ENCODE results near the gene SGCD.

Gene SGCD

DNA sequence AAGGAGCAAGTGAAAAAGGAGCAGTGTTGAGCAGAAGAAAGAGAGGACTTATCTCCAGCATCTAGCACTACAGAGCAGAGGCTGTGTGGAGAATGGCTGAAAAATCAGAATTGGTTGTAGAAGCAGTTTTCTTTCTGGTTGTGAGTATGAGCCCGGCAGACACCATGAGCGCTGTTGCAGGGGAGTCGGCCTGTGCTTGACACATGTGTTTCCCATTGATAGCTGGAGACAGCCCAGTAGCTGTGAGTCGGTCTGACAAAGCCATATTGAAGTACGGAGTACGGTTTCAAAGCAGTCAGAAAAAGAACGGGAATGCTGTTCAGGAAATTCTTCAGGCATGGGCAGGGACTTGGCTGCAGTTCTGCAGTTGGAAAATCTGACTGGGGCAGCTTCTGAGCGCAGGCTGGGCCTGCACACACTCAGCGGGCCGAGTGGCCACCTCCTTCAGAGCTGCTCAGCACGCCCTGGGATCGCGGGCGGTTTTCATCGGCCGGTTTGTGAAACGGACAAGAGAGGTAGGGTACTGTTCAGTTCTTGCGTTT, at the start of gene SGCD:
SGCD (plus strand) TSS at position 447 of the 542 bp plus-strand sequence.
- no peak for DNase-seq (ENCODE audit: low spot score)

DNA sequence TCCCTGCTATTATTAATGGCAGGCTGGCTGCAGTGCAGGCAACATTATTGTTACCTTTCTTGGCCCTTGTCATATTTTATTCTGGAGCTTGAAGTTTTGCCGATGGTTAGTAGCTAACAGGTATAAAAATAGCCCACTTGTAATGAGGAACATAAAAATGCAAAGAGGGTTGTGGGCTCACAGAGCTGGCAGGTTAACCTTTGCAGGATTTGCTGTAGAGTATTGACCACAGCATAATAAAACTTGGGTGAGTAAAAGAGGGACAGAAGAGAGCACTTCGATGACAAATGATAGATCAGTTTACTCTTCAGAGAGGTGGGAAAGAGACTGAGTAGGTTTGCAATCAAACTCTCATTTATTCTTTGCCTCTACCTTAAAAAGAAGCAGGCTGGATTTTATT, 49.7 kb upstream of the SGCD start:
- no peak for DNase-seq (ENCODE audit: low spot score)

DNA sequence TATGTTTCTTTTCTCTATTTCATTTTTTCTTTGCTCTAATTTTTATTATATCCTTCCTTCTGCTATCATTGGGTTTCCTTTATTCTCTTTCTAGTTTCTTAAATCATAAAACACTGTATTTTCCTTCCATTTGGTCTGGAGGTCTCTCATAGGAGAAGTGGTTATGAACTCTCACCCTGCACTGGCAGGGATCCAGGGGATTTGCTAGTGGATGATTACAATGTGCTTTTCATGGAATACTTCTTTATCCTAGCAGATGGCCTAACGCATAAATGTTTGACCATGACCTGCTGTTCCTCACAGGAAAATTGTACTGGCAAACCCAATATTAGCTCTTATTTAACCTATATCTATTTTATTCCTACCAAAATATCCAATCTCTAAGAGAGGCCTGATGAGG, 31.5 kb upstream of the SGCD start:
- no peak for DNase-seq (ENCODE audit: low spot score)

DNA sequence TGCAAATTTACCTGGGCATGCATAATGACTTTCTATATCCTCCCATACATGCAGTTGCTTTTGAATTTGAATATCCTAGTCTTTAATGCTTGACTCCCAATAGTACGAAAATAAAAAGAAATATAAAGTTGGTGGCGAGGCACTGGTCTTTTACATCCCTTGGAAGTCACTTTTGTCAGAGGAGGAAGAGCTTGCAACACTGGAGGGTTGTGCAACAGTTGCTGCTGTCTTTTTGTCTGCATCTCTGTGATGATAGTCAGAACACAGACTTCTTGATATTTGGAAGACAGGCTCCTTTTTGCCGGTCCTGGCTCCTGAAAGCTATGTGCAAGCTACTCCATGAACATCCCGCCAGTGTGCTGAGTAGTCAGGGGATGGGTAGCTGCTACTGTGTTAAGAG, 16.8 kb upstream of the SGCD start:
- DNase-seq (ENCODE audit: low spot score): no peak

DNA sequence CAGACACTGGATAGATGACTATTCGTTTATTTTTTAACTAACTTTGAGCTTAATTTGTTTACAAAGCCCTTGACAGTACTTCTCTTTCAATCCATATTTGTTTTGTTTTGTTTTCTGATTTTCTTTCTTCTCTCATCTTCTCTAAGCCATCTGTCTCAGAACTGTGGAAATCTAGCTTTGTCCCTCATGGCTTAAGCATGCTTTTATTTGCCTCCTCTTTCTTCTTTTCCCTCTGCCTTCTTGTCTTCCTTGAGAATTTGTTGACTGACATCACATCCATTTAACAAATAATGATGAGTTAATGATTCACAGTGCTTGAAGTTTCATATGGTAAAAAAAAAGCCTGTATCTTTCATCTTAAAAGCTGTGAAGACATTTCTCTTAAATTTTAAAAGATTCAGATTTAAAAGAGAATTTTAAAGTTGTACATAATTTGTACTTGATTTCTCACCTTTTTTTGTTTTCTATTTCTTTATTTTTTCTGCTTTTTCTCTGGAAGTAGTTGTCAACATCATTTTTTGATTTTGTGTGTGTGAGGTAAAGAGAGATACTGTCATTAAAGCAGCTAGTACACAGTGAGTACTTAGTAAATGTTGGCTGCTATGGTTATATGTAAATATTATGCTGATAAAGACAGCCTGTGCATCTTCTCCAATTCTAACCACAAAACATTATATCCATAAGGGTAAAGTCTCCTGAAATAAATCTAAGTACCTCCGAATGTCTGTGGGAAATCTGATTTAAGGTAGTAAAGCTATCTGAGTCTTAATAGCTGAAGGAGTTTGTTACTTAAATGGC, 13.9 kb upstream of the SGCD start:
- no peak for DNase-seq (ENCODE audit: low spot score)

DNA sequence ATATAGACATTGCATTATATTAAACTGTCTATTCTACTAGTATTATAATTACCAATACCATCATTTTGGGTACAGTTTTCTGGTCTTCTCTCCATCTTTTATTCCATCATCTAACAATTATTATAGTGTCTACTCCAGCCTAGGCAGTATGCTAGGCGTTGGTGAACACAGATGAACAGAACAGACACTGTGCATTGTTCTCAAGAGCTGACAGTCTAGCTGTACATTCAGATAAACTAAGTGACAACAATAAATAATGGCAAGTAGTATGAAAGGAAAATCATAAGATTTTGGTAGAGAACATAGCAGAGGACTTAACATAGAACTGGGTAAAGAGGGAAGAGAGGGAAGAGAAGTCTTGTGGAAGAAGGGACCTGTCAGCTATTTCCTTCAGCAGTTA, 12.5 kb upstream of the SGCD start:
- no peak for DNase-seq (ENCODE audit: low spot score)

DNA sequence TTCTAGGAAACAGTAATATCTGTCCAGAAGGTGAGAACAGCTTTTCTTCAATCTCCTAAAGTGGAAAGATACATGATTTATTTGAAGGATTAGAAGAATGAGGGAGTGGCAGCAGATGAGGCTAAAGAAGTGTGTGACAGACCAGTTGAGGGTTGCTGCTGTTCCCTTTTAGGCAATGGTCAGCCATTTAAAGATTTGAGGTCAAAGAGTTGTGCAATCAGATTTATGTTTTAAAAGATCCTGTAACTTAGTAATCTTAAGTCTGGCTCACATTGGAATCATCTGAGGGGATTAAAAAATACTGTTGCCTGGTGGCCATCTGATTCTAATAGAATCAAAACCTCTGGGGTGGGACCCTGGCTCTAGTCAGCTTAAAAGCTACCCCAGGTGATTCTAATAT, 4.3 kb upstream of the SGCD start:
- DNase-seq (ENCODE audit: low spot score): no peak

DNA sequence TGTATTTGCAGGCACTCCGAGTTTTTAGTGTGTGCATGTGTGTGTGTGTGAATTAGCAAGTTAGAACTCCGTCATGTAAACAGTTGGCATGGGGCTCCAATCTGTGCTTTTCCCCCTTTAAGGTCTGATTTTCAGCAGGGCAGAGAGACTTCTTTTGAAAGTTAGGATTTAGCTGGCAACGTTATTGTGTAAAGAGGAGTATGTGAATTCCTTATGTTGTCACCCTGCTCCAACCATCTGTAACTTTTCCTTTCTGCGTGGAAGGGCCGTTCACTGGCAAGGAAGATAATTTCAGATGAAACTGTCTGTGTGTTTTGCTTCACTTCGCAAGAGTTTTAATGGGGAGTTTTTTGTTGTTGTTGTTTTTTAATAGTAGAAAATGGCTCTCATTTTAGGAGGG, 332 bp downstream of the SGCD start:
- DNase-seq (ENCODE audit: low spot score): no peak

DNA sequence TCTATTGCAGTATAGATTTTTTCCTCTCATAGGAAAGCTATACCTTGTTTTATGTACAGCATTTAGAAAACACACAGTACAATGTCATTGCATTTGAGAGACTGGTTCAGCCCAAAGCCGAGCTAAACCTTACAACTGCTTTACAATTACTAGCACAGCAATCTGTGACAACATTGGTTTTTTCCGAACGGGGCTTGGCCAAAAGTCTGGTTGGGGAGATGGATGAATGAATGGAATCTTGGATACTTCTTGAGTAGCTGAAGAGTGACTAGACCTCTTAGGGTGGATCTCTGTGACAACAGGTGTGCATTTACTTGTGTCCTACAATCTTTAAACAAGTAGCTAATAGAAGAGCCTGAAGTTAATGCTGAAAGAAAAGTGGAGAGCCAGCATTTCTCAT, 1.2 kb downstream of the SGCD start:
- no peak for DNase-seq (ENCODE audit: low spot score)

DNA sequence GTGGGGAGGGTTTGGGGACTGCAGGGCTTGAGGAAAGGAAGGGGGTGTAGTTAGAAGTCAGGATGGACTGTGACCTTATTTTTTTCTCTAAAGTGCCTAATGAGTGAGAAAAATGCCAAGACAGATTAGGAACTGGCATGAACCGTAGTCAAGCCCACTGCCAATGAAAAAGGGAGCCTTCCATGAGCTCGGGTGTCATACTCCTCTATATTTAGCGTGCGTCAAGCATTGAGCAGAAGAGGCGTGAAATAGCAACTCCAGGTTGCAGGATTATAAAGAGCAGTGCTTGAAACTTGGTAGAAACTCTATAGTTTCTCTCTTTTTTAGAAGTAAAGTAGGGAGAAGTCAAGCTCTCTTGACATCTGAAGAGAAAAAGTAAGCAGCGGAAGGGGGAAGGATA, 1.8 kb downstream of the SGCD start:
- no peak for DNase-seq (ENCODE audit: low spot score)

DNA sequence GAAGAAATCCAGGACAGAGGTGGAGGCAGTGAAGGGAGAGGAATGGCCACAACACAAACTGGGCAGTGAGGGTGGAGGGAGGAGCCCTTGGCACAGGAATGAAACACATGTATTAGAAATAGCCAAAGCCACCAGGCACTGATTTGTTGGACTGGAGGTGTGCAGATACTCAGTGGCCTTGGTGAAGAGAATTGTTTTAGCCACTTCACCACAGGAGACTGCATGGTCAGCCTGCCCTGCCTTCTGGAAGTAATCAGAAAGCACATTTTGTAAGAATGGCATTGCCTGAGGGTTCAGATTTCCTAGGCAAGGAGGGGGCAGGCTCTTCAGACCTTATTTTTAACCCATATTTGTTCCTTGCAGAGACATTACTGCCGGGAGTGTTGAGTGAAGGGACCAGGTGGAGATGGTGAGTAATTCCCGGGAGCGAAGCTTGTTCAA, 2.2 kb downstream of the SGCD start:
- DNase-seq (ENCODE audit: low spot score): no peak

DNA sequence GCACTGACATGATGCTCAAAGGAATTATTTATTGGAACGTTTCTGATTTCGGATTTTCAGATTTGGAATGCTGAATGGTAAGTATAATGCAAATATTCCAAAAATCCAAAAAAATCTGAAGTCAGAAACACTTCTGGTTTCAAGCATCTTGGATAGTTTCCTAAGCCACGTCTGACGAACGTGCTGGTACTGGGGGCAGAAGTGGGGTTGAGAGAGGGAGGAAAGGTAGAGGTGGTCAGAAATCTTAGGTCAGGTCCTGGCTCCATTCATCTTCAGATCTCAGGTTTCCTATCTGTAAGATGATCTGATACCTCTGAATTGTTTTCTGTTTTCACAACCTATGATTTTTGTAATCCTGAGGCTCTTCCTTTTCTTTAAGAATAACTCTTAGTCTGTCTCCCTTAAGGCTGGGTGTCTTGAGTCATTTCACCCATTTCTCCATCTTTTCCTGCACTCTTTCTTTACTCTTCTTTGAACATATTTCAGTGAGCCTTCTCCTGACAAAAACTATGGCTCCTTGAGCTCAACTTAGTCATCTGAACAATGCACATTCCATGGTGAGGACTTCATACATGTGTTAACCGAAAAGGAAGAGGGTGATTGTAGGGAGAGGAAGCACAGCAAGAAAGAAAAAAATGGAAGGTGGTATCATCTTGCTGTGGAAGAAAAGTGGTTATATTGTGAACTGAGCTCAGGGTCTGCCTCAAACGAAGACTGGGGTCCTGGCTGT, 3.3 kb downstream of the SGCD start:
- DNase-seq (ENCODE audit: low spot score): no peak

DNA sequence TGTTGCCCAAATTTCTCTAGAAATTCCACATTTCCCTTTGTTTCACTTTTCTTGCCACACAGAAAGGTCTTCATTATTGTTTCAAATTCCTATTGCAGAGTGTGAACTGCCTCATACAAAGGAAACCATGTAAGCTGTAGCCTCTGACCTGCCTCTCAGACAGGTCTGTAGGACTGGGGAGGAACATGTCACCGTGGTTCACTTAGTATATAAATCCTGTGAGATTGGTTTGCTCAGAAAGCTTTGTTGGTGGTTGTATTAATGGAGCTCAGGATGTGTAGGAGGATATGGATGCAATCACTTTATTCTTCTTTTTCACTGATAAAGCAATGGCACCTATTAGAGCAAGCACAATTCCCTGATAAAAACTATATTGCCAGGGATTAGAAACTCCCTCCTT, 4.2 kb downstream of the SGCD start:
- no peak for DNase-seq (ENCODE audit: low spot score)

DNA sequence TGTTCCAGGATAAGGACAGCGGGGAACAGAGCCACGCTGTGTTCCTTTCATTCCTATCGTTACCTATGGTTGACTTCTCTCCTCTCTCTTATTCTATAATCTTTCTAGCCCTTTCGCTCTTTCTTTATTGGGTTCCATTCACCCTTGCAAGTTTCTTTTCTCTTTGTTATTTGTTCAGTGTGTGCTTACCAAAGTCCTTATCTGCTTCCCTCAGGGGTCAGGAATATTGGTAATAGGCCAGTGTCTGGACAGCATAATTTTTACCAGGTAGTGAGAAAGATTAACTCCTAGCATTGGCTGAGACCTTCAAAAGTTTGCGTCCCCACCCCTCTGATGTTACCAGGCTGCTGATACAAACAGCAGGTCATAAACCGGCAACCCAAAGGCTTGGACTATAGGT, 4.9 kb downstream of the SGCD start:
- DNase-seq (ENCODE audit: low spot score): no peak

DNA sequence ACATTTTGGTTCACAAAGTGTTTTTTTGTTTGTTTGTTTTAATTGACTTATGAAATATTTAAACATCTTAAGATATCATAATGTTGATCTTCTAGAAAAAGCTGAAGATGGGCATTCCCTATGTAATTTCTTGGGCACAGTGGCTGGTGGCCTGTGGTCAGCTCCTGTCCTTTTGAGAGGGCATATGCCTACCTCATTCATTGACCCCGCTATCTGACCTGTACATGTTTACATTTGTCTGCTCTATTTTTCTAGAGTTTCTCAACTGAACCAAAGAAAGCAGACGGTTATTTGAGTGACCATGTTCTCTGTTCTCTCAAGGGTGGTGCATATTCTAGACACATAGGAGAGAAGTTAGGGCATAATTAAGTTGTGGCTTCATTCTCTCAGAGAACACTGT, 5.3 kb downstream of the SGCD start:
- DNase-seq (ENCODE audit: low spot score): no peak

DNA sequence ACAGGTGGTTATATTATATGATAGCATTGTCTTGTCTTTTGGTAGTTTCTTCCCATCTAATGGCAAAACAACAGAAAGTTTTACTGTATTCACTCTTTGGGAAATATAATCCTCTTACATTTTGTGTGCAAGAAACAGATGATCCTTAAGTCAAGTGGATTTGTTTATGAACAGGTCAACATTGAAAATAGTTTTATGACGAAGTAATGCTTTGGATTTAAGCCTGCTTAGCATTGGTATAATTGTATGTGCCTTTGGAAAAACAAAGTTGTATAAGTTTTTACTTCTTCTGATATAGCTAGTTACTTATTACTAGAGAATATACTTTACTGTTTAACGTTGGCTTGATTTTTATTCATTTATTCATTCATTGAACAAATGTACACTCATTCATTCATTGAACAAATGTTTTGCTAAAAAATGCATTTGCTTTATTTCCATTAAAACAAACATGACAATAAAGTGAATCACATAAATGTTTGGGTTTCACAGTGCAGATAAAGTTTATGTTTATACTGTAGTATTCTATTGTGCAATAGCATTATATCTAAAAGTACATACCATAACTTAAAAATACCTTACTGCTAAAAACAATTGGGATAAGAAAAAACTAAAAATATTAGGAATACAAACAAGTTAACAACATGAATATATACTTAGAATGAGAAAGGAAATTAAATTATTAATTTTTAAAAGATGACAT, 12.3 kb downstream of the SGCD start:
- DNase-seq (ENCODE audit: low spot score): no peak

DNA sequence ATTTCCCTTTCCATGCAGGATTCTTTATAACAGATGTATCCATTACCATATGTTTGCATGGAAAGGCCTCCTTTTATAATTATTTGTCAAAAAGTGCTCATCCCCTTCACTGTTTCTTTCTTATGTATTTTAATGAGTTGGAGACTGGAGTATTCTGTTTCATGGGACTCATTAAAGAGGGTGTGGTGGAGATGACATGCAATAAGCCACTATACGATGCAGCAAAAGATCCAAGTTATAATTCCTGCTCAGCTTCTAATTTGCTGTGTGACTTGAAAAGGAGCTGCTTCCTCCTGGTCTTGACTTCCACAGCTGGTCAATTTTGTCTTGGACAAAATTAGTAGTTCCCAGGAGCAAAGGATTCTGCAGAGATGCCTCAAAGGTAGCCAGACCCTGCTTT, 13.9 kb downstream of the SGCD start:
- DNase-seq (ENCODE audit: low spot score): no peak

DNA sequence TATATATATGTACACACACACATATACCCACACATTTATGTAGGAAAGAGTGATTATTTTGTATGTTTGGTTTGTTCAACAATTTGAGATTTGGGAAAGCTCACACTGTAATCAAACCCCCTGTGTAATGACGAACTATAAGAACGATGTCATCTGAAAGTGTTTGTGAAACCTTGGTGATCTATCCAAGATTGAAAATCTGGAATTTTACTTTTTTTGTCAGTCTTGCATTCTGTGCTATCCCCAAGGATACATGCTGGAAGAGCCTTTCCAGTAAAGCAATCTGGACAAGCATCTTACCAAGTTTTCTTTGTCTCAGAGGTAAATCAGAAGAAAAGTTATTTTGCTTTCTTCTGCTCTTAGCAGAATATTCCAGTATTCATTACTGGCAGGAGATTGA, 23.3 kb downstream of the SGCD start:
- no peak for DNase-seq (ENCODE audit: low spot score)

DNA sequence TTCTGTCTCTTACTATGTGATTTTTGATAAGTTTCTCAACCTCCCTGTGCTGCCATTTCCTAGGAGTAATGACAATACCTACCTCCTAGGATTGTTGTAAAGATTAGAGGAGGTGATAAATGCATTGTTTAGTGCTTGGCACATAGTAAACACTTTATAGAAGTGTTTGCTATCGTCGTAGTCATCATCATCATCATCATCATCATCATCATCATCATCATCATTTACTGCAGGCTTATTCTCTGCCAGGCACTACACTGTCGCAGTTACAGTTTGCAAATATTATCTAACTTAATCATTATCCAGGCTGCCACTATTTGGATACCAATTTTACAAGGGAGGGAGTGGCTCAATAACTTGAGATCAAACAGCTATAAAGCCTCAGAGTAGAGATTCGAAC, 24.5 kb downstream of the SGCD start:
- DNase-seq (ENCODE audit: low spot score): no peak

DNA sequence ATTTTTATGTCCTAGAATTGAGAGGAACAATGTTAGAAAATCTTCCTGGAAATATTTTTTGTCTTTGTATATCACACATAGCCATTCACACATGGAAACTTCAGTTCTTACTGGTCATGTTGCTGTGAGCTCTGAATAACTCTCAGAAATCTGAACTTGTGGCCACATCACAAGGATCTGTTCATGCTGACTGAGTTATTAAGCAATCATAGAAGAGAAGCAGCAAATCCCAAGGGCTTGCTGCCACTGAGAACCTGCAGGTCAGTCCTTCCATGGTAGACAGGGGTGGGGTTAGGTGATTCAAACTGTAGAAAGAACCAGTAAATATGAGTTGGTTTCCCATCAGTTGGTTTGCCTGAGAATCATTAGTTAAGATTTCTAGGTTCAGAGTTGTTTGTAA, 27.6 kb downstream of the SGCD start:
- no peak for DNase-seq (ENCODE audit: low spot score)

DNA sequence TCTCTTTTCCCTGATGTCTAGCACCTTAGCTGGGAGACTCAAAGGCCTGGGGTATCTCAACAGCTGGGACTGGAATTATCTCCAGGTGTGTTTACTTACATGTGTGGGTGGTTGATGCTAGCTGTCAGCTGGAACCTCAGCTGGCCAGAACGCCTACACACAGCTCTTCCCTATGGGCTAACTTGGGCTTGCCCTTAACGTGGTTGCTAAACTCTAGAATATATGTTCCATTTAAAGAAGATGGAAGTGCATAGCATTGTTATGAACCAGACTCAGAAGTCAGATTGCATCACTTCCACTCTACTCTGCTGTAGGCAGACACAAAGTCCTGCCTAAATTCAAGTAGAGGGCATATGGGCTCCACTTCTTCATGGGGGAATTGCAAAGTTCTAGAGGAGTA, 29.3 kb downstream of the SGCD start:
- DNase-seq (ENCODE audit: low spot score): no peak

DNA sequence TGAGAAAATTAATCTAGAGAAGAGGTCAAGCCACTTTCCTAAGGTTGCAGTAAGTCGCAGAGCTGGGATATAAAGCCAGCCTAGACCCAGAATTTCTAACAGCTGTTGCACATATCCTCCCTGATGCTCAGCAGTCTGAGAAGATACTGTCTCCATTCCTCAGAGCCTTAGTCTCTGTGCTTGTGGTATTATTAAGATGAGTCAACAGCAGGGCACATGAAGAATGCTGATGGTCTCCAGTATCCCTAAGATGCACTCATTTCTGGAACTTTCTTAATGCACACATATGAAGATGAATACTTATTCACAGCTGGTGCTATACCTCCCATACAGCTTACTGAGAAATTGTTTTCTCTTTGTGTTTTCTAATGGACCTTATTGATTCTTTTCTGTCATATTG, 32.5 kb downstream of the SGCD start:
- no peak for DNase-seq (ENCODE audit: low spot score)

Data from kidney capillary endothelial cell (primary cell).